T-helper 2 cell treated with Interferon-gamma antibody and Interleukin-4, amounts not matched to agents 100 ng/mL and 5 ng/mL, for 36 hours (primary cell): ENCODE data around the gene SDK1. TPM values are rescaled to one million over a fixed set of nuclear protein-coding genes. Genes with fewer than 3 reads are reported as not detected.

Experiments used
- intact Hi-C: fragments of 100-400 bp; cut with micrococcal nuclease; formaldehyde crosslinking; loops from one replicate; pipeline ENCODE4 v1.15.1; 2023
- total RNA-seq: library from RNA; stranded (reverse); gene quantifications from 2 replicates; pipeline ENCODE4 v1.2.3, GENCODE V29; 2022

SDK1 gene
- total RNA-seq, 1 donor from 2014 or later = 0.09 TPM

DNA sequence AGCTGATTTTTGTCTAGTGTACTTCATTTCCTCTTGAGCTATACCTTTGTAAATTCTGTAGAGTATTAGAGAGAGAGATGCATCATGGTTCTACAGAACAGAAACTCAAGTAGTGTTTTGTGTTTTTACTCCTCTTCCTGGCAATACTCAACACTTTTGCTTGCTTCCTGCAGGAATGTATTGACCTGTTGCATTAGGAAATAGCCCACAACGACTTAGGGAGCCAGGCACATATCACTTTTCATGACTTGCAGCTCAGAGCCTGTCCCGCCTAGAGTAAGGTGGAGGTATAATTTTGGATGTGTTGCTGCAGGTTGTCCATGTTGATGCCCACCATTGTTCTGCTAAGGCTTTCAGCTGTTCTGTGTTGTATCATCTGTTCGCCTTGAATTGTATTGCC, 216.3 kb downstream of the SDK1 start:
- intact Hi-C loops = no loop called here

DNA sequence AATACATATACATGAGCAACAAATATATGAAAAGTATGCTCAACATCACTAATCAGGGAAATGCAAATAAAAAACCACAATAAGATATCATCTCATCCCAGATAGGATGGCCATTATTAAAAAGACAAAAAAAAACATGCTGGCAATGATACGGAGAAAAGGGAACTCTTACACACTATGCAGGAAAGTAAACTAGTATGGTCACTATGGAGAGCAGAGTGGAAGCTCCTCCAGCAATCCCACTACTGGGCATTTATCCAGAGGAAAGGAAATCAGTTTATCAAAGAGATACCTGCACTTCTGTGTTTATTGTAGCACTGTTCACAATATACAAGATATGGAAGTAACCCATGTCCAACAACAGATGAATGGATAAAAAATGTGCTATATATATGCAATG, 217.5 kb downstream of the SDK1 start:
- intact Hi-C loops = no loop called here

DNA sequence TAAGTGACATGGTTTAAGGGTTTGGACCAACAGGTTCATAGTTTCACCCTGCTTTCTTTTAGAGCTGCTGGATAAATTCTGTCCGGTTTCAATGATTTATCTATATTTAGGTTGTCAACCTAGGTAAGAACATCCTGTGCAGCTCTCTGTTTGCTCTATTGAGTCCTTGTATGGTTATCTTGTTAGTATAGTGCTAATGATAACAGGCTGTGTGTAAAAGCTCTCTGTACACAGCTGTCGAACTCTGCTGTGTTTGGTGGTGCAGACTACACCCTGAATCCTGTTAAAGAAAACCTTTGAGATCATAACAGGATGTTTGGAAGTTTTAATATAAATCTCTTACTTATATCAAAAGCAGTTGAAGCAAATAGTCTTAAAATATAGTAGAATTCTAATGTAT, 219.2 kb downstream of the SDK1 start:
- intact Hi-C loops = no loop called here

DNA sequence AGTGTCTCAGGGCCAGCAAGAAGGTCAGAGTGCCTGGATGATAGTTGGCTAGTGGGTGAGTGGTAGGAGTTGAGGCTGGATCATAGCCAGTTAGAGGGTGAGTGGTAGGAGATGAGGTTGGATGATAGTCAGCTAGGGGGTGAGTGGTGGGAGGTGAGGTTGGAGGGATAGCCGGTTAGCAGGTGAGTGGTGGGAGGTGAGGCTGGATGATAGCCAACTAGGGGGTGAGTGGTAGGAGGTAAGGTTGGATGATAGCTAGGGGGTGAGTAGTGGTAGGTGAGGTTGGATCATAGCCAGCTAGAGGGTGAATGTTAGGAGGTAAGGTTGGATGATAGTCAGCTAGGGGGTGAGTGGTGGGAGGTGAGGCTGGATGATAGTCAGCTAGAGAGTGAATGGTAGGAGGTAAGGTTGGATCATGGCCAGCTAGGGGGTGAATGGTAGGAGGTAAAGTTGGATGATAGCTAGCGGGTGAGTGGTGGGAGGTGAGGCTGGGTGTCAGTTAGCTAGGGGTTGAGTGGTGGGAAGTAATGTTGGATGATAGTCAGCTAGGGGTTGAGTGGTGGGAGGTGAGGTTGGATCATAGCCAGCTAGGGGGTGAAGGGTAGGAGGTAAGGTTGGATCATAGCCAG, 226.6 kb downstream of the SDK1 start:
- intact Hi-C loops = no loop called here

DNA sequence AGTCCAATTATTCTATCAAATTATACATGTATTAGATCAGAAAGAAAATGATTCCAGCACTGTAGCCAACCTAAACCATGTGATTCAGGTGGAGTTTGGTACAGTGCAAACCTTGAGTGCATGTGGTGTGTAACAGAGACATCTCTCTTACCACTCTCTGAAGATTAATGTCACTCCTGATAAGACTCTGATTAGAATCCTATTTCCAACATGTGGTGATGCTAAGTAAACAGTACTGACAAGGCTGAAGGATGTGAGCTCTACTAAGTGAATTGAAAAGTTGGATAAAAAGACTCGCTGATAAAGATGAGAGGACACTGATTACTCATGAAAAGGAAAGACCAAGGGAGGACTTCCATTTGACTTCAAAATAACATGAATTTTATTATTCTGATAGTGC, 232.0 kb downstream of the SDK1 start:
- intact Hi-C loops = no loop called here

DNA sequence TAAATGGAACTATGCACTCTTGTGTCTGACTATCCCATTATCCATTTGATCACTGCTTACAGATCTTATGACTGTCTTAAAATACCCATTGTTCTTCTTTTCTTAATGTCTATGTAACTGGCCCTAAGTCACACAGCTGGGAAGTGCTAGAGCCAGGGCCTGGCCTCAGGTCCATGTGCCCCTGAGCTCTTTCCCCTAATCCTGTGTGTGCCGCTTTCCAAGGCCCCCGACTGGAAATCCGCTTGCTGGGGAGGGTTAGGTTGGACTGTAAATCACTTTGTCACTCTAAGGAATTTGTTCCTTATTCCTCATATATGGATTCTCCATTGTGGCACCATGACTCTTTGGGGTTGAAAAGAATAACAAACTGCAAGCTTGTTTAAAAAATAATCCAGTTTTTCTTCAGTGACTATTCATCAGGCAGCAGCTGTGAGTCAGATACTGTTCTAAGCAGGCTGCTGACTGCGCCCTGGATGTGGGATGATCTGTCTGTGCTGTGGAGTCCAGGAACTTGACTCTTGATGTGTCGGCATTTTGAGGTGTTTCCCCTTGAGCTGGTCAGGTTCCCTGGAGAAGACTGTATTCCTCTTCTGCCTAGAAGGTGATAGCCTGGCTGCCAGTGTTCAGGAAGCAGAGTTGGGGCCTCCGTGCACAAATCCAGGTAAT, 236.3 kb downstream of the SDK1 start:
- intact Hi-C loops = no loop called here

DNA sequence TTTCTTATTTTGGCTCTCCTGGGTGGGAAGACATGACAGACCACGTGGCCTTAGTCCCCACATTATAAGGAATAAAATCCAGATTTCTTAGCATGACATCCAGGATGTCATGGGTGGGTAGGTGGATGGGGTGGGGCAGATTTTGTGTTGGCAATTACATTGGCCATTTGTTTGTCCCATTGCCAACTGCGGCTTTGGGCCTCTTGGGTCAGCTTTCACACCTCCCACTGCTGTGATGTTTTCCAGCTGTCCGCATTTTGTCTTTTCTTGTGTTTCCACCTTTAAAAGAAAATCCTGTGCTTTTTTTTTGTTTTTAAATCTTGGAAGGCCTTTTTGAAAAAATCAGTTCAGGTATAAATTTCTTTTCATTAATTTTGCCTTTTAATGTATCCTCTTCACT, 237.0 kb downstream of the SDK1 start:
- intact Hi-C loops = no loop called here

DNA sequence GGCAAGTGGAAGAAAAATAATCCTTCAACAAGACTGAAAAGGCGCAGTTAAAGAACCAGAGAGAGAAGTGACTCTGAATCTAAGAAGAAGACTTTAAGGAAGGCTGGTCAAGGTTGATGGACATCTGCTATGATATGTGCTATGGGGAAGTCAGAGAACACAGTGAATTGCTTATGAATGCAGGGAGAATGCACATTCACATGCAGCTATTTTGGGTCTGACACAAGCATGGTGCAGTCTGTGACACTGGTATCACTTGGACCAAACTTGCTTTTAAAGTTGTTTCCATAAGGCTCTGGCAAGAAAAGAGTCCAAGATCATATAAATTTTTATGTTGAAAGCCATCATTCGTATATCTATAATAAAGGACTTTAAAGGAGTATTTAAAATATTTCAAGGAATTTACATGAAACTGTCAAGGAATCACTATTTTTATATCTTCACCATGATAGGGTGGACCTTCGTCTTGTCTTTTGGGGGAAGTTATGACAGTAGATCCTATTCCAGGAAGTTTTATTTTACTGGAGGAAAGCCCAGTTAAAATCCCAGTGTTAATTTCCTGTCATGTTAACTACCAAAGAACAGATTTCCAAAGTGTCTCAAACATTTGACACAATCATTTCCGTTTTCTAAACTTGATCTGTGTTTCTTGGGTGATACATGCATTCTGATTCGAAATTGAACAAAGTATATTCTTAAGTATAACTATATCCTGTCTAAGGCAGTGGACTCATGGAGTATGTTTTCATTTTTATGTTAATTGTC, 239.6 kb downstream of the SDK1 start:
- intact Hi-C loops = no loop called here

DNA sequence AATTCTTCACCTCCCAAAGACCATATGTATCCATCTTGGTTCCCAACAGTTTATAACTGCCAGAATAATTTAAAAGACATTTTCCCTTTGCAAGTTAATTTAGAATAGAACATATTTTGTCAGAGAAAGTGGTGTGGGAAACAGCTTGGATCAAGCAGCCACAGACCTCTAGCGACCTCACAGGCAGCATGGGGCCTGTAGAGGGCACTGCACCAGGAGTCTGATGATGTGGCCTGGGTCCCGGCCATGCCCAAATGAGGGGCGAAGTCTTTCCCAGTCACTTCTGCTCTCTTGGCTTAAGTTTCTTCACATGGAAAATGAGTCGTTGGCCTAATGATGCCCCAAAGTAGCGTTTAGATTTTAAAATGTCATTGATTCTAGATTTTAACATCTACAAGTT, 243.2 kb downstream of the SDK1 start:
- intact Hi-C loops = no loop called here

DNA sequence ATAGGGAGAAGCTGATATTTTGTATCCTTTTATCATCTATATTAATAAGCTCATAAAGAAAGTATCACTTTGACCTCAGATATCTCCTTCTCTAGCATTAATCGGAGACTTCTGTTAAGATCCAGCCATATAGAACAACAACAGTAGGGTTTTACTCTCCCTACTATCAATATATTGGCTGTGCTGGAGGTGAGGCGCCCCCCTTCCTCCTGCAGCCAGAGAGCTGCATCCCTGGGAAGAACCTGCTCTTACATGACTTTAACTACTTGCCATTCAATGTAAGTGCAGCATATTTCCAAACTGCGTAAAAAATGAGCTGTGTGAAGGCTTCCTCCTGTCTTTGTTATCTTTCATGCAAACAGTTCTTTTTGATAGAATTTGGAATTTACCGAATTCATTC, 247.8 kb downstream of the SDK1 start:
- intact Hi-C loops = no loop called here

DNA sequence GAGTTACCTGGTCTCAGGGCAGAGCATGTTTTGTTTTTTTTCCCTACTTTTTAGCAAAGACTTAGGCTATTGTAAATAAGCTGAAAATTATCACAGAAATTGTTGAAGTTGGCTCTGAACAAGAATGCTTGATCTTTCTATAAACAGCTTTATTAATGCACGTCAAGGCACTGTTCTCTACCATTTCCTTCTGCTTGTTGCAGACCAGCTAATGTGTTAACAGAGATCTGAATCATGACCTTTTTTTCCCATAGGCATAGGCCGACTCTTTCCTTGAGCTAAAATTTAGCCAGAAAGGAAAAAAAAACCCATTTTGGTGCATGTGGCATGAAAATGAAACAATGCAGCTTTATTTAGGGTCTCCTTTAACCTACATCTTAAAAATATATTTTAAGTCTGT, 248.5 kb downstream of the SDK1 start:
- intact Hi-C loops = no loop called here

DNA sequence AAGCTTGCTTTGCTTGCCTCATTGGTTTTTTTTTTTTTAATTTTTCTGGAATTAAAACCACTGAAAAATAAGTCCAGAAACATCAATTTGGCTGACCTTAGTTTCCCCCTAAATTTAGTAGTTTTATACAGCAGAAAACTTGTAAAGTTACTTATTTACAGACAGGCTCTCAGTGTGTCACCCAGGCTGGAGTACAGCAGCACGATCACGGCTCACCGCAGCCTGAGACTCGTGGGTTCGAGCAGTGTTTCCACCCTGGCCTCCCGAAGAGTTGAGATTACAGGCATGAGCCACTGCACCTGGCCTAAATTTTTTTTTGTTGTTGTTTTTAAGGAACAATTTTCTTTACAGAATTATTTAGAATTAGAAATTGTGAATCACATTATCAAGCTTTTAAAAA, 250.5 kb downstream of the SDK1 start:
- intact Hi-C loops = no loop called here

DNA sequence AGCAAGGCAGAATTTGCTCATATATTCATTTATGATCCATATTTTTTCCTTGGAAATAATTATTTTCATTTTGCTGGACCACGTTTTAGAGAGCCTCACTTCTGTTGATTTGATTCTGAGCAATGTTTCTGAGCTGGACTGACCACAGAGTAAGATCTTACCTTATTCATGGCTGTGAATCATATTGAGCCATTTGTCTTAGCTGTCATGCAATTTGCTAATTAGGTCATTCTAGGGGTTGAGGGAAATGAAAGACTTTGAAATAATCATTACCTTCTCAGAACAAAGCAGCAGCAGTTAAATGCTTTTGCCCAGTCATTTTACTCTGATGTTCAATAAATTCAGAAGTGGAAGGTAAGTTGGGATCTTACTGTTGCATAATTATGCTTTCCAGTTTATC, 251.4 kb downstream of the SDK1 start:
- intact Hi-C loops = no loop called here

DNA sequence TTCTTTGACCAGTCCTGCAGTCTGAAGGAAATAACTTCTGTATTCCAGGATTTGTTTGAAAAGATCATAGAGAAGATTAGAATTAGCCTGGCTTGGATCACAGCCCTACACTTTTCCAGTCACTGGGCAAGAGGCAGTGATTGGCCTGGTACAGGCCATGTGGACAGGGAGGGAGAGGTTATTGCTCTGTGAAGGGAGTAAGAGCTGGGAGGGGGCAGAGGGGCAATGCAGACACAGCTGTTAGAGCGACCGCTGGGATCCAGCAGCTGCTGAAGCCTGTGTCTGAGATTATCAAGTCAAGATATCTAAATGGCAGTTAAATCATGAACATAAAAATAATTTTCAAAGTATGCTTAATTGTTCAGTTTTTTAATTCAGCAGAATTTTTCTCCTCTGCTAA, 257.3 kb downstream of the SDK1 start:
- intact Hi-C loops = no loop called here

DNA sequence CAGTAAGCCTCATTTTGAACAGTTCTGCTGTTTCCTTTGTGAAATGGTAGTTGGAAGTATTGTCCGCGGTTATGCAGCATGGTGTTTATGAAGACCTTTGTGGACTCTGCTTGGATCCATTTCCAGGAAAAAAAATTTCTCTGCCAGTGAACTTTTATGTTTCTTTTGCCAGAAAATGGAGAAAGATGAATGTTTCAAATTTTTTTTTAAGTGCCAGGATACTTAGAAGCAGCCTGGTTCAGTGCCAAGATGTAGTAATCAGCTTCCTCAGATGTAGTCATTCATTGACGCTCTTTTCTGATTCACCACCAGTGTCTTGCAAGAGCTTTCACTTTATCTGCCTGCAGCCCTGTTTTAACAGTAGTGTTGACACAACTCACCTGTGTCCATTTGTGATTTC, 258.2 kb downstream of the SDK1 start:
- intact Hi-C loops = no loop called here

DNA sequence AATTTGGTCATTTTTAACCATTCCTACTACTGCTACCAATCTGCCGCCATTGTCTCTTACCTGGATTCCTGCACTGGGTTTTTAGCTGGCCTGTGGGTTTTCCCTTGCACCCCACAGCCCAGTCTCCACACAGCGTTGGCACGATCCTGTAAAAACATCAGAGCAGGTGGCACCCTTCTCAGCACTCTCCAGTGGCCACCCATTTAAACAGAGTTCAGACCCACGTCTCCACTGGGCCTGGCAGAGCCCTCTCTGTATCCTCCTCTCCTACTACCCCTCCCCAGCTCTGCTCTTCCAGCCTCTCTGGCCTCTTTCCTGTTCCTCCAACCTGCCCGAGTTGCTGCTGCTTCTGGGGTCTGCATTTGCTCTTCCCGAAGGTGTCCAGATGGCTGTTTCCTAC, 259.4 kb downstream of the SDK1 start:
- intact Hi-C loops = no loop called here

DNA sequence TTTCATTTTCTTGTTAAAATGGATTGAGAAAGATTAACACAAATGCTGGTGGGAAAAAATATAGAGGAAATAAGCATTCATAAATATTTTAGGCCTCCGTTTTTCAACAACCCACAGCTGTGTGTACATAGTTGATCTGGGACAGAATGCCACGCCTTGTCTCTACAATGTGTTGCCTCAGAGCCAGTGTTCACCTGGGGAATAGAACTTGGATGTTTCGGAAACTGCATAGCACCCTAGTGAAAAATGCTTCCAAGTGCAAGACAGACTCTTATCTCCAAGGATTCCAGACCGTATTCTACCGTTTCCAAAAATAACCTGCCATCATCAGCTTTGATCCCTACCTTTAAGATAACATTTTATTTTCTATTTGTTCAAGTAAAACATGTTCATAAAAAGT, 260.9 kb downstream of the SDK1 start:
- intact Hi-C loops = no loop called here

DNA sequence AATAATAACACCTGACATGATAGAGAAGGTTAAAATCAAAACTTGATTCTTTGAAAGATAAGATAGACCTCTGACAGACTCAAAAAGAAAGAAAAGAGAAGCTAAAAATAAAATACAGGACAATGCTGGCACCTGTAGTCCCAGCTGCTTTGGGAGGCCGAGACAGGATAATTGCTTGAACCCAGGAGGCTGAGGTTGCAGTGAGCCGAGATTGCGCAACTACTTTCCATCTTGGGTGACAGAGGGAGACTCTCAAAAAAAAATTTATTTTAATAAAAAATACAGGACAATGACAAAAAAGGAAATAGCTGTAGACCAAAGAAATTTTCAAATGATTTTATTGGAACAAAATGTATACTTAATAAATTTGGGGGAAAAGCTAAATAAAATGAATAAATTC, 263.2 kb downstream of the SDK1 start:
- intact Hi-C loops = no loop called here

DNA sequence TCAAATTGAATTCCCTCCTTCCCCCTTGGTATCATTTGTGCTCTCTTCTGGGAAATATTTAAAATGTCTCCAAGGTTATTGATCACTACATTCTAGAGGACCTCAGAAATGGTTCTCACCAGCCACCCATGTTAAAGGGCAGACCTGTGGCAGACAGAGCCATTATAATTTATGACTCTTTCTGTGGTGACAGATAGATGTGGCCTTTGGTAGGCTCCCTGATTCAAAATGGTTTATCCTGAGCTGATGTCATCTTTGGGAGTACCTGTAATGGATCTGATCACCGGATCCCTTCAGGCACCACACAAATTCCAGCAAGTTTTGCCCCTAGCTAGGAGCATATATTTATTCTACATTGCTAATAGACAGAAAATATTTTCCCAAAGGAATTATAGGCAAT, 267.5 kb downstream of the SDK1 start:
- intact Hi-C loops = no loop called here

DNA sequence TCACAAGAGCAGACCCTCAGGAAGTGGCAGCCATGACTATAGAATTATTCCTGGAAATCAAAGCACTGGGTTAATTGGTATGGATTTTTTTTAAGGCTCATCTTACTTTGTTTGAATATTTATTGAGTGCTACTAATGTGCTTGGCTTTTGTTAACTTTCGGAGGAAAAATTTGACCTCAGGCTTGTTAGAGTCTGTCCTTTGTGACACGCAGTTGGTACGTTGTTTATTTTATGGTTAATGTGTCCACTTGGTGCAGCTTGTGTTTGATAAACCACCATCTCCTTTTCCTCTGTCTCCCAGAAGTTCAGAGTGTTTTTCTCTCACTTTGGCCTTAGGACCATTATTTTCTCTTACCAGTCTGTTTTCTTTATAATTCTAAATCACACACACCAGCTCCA, 268.6 kb downstream of the SDK1 start:
- intact Hi-C loops = no loop called here

DNA sequence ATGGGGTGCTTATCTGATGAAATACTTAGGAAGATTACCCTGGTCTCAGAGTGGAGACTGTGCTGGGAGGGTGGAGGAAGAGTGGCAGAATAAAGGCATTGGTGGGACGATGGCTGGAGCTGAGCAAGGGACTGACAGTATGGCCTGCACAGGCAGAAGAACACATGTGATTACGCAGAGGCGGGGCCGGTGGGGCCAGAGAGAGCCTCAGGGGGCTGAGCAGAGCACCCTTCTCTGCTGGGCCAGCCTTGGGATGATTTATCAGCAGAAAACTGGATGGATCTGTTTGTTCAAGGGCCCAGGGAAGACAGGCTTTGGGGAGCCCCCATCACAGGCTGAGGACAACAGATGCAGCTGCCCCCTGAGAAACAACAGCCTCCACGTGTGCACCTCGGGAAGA, 272.1 kb downstream of the SDK1 start:
- intact Hi-C loops = no loop called here

DNA sequence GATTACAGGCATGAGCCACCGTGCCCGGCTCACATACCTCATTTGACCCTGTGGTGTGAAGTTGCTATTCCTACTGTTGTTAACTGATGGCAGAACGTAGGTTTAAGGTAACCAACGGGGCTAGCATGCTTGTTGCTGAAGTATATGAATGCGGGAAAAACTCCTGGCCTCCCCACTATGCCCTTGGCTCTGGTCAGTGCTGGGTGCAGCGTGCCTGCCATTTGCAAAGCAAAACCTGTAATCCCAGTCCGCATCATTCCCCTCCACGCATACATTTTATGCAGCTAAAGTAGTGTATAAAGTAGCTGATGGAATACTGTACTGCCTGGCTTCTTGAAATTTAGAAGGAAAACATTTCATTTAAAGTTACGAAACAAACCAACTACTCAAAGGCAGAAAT, 273.3 kb downstream of the SDK1 start:
- intact Hi-C loops = no loop called here
